Stimulated activated CD8-positive, alpha-beta memory T cell treated with anti-CD3 and anti-CD28 coated beads, Interleukin-7, amount 100 ng/mL, for 4 hours (primary cell): ENCODE measurements around the gene SPRR4.
"Not testable (repeated sequence)": the region's sequence is repeated elsewhere in the genome, so short reads cannot be mapped to it uniquely, and the experiment has no call there.

Experiments used
- DNase-seq, 2 donors: peaks; one replicate each; pipeline ENCODE4 v3.0.0-alpha.2; 2020; ENCODE audit warnings: low read depth in 2 of 2

Gene SPRR4

DNA sequence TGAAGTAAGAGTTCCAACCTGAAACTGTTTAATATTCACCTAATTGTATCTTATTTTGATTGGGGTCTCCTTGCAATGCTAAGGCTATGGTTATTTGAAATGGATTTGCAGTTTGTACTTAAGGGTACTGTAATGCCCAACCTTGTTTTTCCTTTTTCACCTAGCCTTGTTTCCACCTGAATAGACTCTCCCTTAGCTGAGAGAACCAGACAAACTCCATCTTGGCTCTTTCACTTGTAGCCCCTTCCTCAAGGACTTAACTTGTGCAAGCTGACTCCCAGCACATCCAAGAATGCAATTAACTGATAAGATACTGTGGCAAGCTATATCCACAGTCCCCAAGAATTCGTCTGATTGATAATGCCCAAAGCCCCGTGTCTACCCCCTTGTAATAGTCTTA, 51.4 kb downstream of the SPRR4 start:
- not testable (repeated sequence) for DNase-seq
